NT2/D1 (cell line): Measurements from ENCODE around the gene SEMA4B.

Source experiments
- YY1 ChIP-seq: IDR thresholded peaks from 2 replicates; pipeline ENCODE4 v1.6.1; 2011; ENCODE audit not compliant: insufficient read length, insufficient read depth
- ZNF274 ChIP-seq: IDR thresholded peaks from 2 replicates; pipeline ENCODE4 v1.6.1; 2011; ENCODE audit warnings: mild to moderate bottlenecking, low read depth, low read length

GRCh38 chr15:90205050-90205848 lies 4.1 kb downstream of the SEMA4B start:
- TF ChIP-seq ZNF274 (no peak), YY1 (no peak)
